Measurements from ENCODE around the gene U2AF2. TPM values are rescaled to one million over a fixed set of nuclear protein-coding genes. Genes with fewer than 3 reads are reported as not detected.

Gene U2AF2
- total and polyA plus RNA-seq, 2 of the 8 experiments (the other 6 are each of a cell fraction or from before 2014, with no cell fraction given): 162 to 252 TPM

- TF ChIP-seq POLR2A (IDR thresholded peaks at IDR 0.05; ENCODE audit: control extremely low read depth in 1 of 2, low read depth in 2 of 2, low read length in 2 of 2) (peak; percentile 5 to 80), BCL11A (IDR thresholded peaks at IDR 0.05; ENCODE audit: low read depth in 2 of 2, low read length in 2 of 2) (no peak), GABPA (IDR thresholded peaks at IDR 0.05; ENCODE audit: borderline replicate concordance, insufficient read depth, low read length) (peak; percentile 97), CBX8 (IDR thresholded peaks at IDR 0.05; ENCODE audit: borderline replicate concordance, low read depth, low read length) (no peak), SP4 (IDR thresholded peaks at IDR 0.05; ENCODE audit: low read length) (no peak), RAD21 (IDR thresholded peaks at IDR 0.05 in 1 of 2, conservative IDR thresholded peaks at IDR 0.05 in 1 of 2; ENCODE audit: low read depth in 2 of 2, low read length in 2 of 2) (no peak), EGR1 (IDR thresholded peaks at IDR 0.05; ENCODE audit: borderline replicate concordance, low read depth, low read length) (peak; percentile 75; the same call in 1 of the 2 replicates), TAF1 (IDR thresholded peaks at IDR 0.05; ENCODE audit: low read depth, low read length) (peak; percentile 56; the same call in 1 of the 2 replicates), RNF2 (IDR thresholded peaks at IDR 0.05; ENCODE audit: borderline replicate concordance, low read depth, low read length, missing control alignments, poor library complexity, severe bottlenecking) (no peak), CTBP2 (IDR thresholded peaks at IDR 0.05; ENCODE audit: borderline replicate concordance, insufficient read depth, insufficient read length, low read length) (no peak), POU5F1 (IDR thresholded peaks at IDR 0.05; ENCODE audit: low read depth, low read length) (no peak), FOSL1 (IDR thresholded peaks at IDR 0.05; ENCODE audit: insufficient read depth, low read depth, low read length) (no peak), CREB1 (IDR thresholded peaks at IDR 0.05) (peak; percentile 95), HDAC2 (IDR thresholded peaks at IDR 0.05; ENCODE audit: borderline replicate concordance in 1 of 2, low read depth in 2 of 2, low read length in 2 of 2) (0 out of 4 replicates have a peak, but pooled peaks of 1 of the 2 experiments have one; percentile 17), TBP (IDR thresholded peaks at IDR 0.05; ENCODE audit: low read depth, low read length) (no peak), POLR2AphosphoS5 (IDR thresholded peaks at IDR 0.05; ENCODE audit: low read depth, low read length) (peak; percentile 88), RBBP5 (IDR thresholded peaks at IDR 0.05; ENCODE audit: borderline replicate concordance, low read depth, low read length) (peak; percentile 47; the same call in 1 of the 2 replicates), CHD2 (IDR thresholded peaks at IDR 0.05; ENCODE audit: low read length) (no peak)
- TF ChIP-seq, protein P1, sequence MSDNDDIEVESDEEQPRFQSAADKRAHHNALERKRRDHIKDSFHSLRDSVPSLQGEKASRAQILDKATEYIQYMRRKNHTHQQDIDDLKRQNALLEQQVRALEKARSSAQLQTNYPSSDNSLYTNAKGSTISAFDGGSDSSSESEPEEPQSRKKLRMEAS (IDR thresholded peaks at IDR 0.05): peak; percentile 18; the same call in 1 of the 2 replicates
Measured at GRCh38 chr19:55674841-55675660, 20.2 kb downstream of the U2AF2 start, which contains the start of gene EPN1 (continued).

Data from H1 (cell line).